Measurements from ENCODE around the gene POLG2. TPM values are rescaled to one million over a fixed set of nuclear protein-coding genes. Genes with fewer than 3 reads are reported as not detected.

The POLG2 gene
- polyA plus RNA-seq, 1 donor (not counting 4 experiments of a cell fraction or from before 2014, with no cell fraction given): 14.0 TPM

- no peaks in the 10 kb centered on the region for H3K36me3 ChIP-seq (ENCODE audit: control insufficient read depth in 2 of 2, extremely low read depth in 1 of 2, insufficient read depth in 2 of 2, low read length in 2 of 2)
- no peak within 1 kb of the TSS for H3K27ac ChIP-seq (ENCODE audit: control insufficient read depth, insufficient read depth, low read length)
- H3K4me2 ChIP-seq (ENCODE audit: control insufficient read depth, extremely low read depth, insufficient read depth, low read depth, low read length): no peak within 1 kb of the TSS
- H3K9me1 ChIP-seq (ENCODE audit: control insufficient read depth, extremely low read depth, insufficient read depth, low read length): no peaks in the 10 kb centered on the region
- dilution Hi-C loops (cut with MboI; ENCODE audit: extremely low pct_ligation_motif_present, low sequenced_read_pairs): no loop called here
- no peak for FAIRE-seq
- H3K79me2 ChIP-seq (ENCODE audit: control insufficient read depth, insufficient read depth, low read length): no peaks in the 10 kb centered on the region
- no peak for DNase-seq (ENCODE audit: low read depth, low spot score)
- no peaks in the 10 kb centered on the region for H3K9me3 ChIP-seq (ENCODE audit: control insufficient read depth, low read depth, low read length)
- H2AFZ ChIP-seq (ENCODE audit: control insufficient read depth, low read length): no peak within 1 kb of the TSS
- no peaks in the 10 kb centered on the region for H3K4me1 ChIP-seq (ENCODE audit: control insufficient read depth, extremely low read depth, insufficient read depth, low read length)
- H4K20me1 ChIP-seq (ENCODE audit: control insufficient read depth, extremely low read depth, insufficient read depth, low read length): no peaks in the 10 kb centered on the region
- no peak for TF ChIP-seq EZH2 (IDR thresholded peaks at IDR 0.05; ENCODE audit: low read length)
- TF ChIP-seq CTCF (optimal IDR thresholded peaks at IDR 0.05 in 1 of 3, IDR thresholded peaks at IDR 0.05 in 1 of 3, conservative IDR thresholded peaks at IDR 0.05 in 1 of 3; ENCODE audit: extremely low read depth in 1 of 3, insufficient read depth in 2 of 3, low read length in 3 of 3): no peak
- H3K27me3 ChIP-seq (ENCODE audit: control insufficient read depth, extremely low read depth, insufficient read depth, low read length): no peaks in the 10 kb centered on the region
- H3K9ac ChIP-seq (ENCODE audit: control insufficient read depth, extremely low read depth, insufficient read depth, low read length): no peak within 1 kb of the TSS
- H3K4me3 ChIP-seq (ENCODE audit: control insufficient read depth in 2 of 3, extremely low read depth in 1 of 3, insufficient read depth in 2 of 3, low read depth in 1 of 3, low read length in 3 of 3): no peak within 1 kb of the TSS
Observed at GRCh38 chr17:64448665-64449512, 48.0 kb downstream of the POLG2 start, which contains the start of gene MILR1. Gene MILR1, plus strand, starts transcription at chr17:64449115. Its CDS starts 54 bp downstream, at chr17:64449169.

GRCh38 chr17:64447526-64447925 lies 49.3 kb downstream of the POLG2 start:
- no peaks in the 10 kb centered on the region for H3K79me2 ChIP-seq (ENCODE audit: control insufficient read depth, insufficient read depth, low read length)
- no peak overlapping the region for H3K27ac ChIP-seq (ENCODE audit: control insufficient read depth, insufficient read depth, low read length)
- TF ChIP-seq CTCF (optimal IDR thresholded peaks at IDR 0.05 in 1 of 3, IDR thresholded peaks at IDR 0.05 in 1 of 3, conservative IDR thresholded peaks at IDR 0.05 in 1 of 3; ENCODE audit: extremely low read depth in 1 of 3, insufficient read depth in 2 of 3, low read length in 3 of 3): no peak
- no peak for TF ChIP-seq EZH2 (IDR thresholded peaks at IDR 0.05; ENCODE audit: low read length)
- no peak for DNase-seq (ENCODE audit: low read depth, low spot score)
- H3K4me3 ChIP-seq (ENCODE audit: control insufficient read depth in 2 of 3, extremely low read depth in 1 of 3, insufficient read depth in 2 of 3, low read depth in 1 of 3, low read length in 3 of 3): no peak overlapping the region
- no peak overlapping the region for H2AFZ ChIP-seq (ENCODE audit: control insufficient read depth, low read length)
- FAIRE-seq: no peak
- H3K9me3 ChIP-seq (ENCODE audit: control insufficient read depth, low read depth, low read length): no peaks in the 10 kb centered on the region
- H3K4me1 ChIP-seq (ENCODE audit: control insufficient read depth, extremely low read depth, insufficient read depth, low read length): no peaks in the 10 kb centered on the region
- no peak overlapping the region for H3K9ac ChIP-seq (ENCODE audit: control insufficient read depth, extremely low read depth, insufficient read depth, low read length)
- H3K4me2 ChIP-seq (ENCODE audit: control insufficient read depth, extremely low read depth, insufficient read depth, low read depth, low read length): no peak overlapping the region
- no peaks in the 10 kb centered on the region for H3K9me1 ChIP-seq (ENCODE audit: control insufficient read depth, extremely low read depth, insufficient read depth, low read length)
- no peaks in the 10 kb centered on the region for H3K36me3 ChIP-seq (ENCODE audit: control insufficient read depth in 2 of 2, extremely low read depth in 1 of 2, insufficient read depth in 2 of 2, low read length in 2 of 2)
- no peaks in the 10 kb centered on the region for H4K20me1 ChIP-seq (ENCODE audit: control insufficient read depth, extremely low read depth, insufficient read depth, low read length)
- H3K27me3 ChIP-seq (ENCODE audit: control insufficient read depth, extremely low read depth, insufficient read depth, low read length): no peaks in the 10 kb centered on the region
- dilution Hi-C loops (cut with MboI; ENCODE audit: extremely low pct_ligation_motif_present, low sequenced_read_pairs): no loop called here

All from keratinocyte (primary cell).